KMS-11 (cell line): ENCODE data around the gene CLINT1.

Experiments used
- H2AFZ ChIP-seq: fragments of 200-600 bp; sonication (generic); 2 replicates; pipeline ENCODE4 v1.6.1; 2016; ENCODE audit warnings: antibody characterized with exemption, mixed run types, low read depth
- H3K27ac ChIP-seq: fragments of 200-600 bp; sonication (generic); 2 replicates; pipeline ENCODE4 v1.6.1; 2016; ENCODE audit warnings: mild to moderate bottlenecking, mixed run types
- H3K27me3 ChIP-seq: fragments of 200-600 bp; sonication (generic); 2 replicates; pipeline ENCODE4 v1.6.1; 2017; ENCODE audit warnings: mild to moderate bottlenecking, low read depth, mixed run types, moderate library complexity; ENCODE audit not compliant: insufficient read depth
- H3K36me3 ChIP-seq: fragments of 200-600 bp; sonication (generic); 2 replicates; pipeline ENCODE4 v1.6.1; 2017; ENCODE audit warnings: mild to moderate bottlenecking, mixed run types; ENCODE audit not compliant: insufficient read depth
- H3K4me1 ChIP-seq: fragments of 200-600 bp; sonication (generic); 2 replicates; pipeline ENCODE4 v1.6.1; 2016; ENCODE audit warnings: mild to moderate bottlenecking, low read depth, mixed run types; ENCODE audit not compliant: poor library complexity, severe bottlenecking
- H3K4me2 ChIP-seq: fragments of 200-600 bp; sonication (generic); 2 replicates; pipeline ENCODE4 v1.7.0; 2016; ENCODE audit warnings: mild to moderate bottlenecking, mixed run types
- H3K4me3 ChIP-seq: fragments of 200-600 bp; sonication (generic); IDR thresholded peaks from 2 replicates; pipeline ENCODE4 v1.6.1; 2017; ENCODE audit warnings: low read depth, low read length, mixed read lengths; ENCODE audit not compliant: insufficient read depth
- H3K79me2 ChIP-seq: fragments of 200-600 bp; sonication (generic); 2 replicates; pipeline ENCODE4 v1.6.1; 2016; ENCODE audit warnings: low read depth, mixed run types; ENCODE audit not compliant: insufficient read depth
- H3K9ac ChIP-seq: fragments of 200-600 bp; sonication (generic); 2 replicates; pipeline ENCODE4 v1.6.1; 2016; ENCODE audit warnings: mild to moderate bottlenecking, mixed run types
- H4K20me1 ChIP-seq: fragments of 200-600 bp; sonication (generic); 2 replicates; pipeline ENCODE4 v1.6.1; 2016; ENCODE audit warnings: mild to moderate bottlenecking, mixed run types; ENCODE audit not compliant: insufficient read depth
- CTCF ChIP-seq: fragments of 200-600 bp; sonication (generic); conservative IDR thresholded peaks from 2 replicates; pipeline ENCODE4 v1.6.1; 2017; ENCODE audit warnings: low read depth, mild to moderate bottlenecking, antibody characterized with exemption, low read length, moderate library complexity, mixed read lengths

The CLINT1 gene

DNA sequence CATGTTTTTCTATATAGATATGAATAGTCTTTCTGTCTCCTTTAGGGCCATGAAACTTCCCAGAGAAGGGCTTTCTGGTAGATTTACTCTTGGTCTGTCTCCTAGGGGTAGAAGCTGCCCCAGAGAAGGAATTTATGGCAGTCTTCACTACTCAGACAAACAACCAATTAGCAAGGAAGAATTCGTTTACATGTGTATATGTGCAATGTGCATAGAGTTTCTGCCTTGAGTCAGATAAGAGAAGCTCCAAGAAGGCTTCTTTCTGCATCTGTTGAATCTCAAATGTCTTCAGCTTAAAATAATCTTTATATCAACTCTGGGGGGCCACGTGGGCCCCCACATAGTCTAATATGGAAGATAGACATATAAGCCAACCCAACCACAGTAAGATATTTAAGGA, 7.6 kb upstream of the CLINT1 start:
- H3K9ac ChIP-seq: no peak overlapping the region
- no peaks in the 10 kb centered on the region for H3K79me2 ChIP-seq
- TF ChIP-seq CTCF: no peak
- no peak overlapping the region for H2AFZ ChIP-seq
- H3K4me1 ChIP-seq: peaks cover 40% of the 10 kb centered on the region
- no peaks in the 10 kb centered on the region for H3K36me3 ChIP-seq
- no peak overlapping the region for H3K4me3 ChIP-seq
- no peaks in the 10 kb centered on the region for H3K27me3 ChIP-seq
- H3K27ac ChIP-seq: no peak overlapping the region
- no peak overlapping the region for H3K4me2 ChIP-seq
- H4K20me1 ChIP-seq: no peaks in the 10 kb centered on the region

GRCh38 chr5:157865781-157866180, 6.8 kb upstream of the CLINT1 start:
- no peaks in the 10 kb centered on the region for H3K79me2 ChIP-seq
- no peak overlapping the region for H2AFZ ChIP-seq
- no peak overlapping the region for H3K9ac ChIP-seq
- no peaks in the 10 kb centered on the region for H4K20me1 ChIP-seq
- H3K27me3 ChIP-seq: no peaks in the 10 kb centered on the region
- no peak overlapping the region for H3K27ac ChIP-seq
- no peak for TF ChIP-seq CTCF
- no peak overlapping the region for H3K4me2 ChIP-seq
- no peak overlapping the region for H3K4me3 ChIP-seq
- peaks cover 43% of the 10 kb centered on the region for H3K4me1 ChIP-seq
- H3K36me3 ChIP-seq: no peaks in the 10 kb centered on the region

DNA sequence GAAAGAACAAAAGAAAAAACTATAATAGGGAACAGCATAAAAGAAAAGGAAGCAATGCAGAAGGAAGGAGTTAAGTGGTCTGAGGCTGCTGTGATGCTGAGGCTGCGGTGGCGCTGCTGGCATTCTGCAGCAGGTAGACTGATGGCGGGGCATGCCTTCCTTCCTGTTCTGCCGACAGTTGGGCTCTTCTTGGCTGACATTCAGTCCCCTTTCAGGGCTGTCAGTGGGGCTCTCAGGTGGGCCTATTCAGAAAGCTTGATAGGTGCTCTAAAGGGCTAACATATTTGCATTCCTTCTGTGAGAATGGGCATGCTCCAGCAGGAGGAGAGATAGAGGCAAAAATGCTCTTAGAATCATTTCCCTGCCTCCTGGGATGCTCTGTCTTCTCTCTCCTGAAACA, 5.1 kb upstream of the CLINT1 start:
- no peak overlapping the region for H3K27ac ChIP-seq

GRCh38 chr5:157862183-157862851, 3.4 kb upstream of the CLINT1 start:
- H3K79me2 ChIP-seq: peaks cover 16% of the 10 kb centered on the region
- H3K9ac ChIP-seq: peak overlapping the region; percentile 10; the same call in 1 of the 2 replicates
- H3K27me3 ChIP-seq: no peaks in the 10 kb centered on the region
- peak overlapping the region; percentile 93; the same call in 1 of the 2 replicates for H3K4me2 ChIP-seq
- H3K36me3 ChIP-seq: no peaks in the 10 kb centered on the region
- H4K20me1 ChIP-seq: no peaks in the 10 kb centered on the region
- peaks cover 55% of the 10 kb centered on the region for H3K4me1 ChIP-seq
- H3K27ac ChIP-seq: peak overlapping the region; percentile 68
- H3K4me3 ChIP-seq: no peak overlapping the region
- no peak for TF ChIP-seq CTCF
- 0 out of 2 replicates have a peak overlapping the region, but pooled peaks have one; percentile 22 for H2AFZ ChIP-seq

More for the DNA sequence above, 5.1 kb upstream of the CLINT1 start:
- Histone ChIP-seq H3K36me3 (no peaks in the 10 kb centered on the region), H3K4me2 (no peak overlapping the region), H3K9ac (no peak overlapping the region), H3K79me2 (no peaks in the 10 kb centered on the region), H3K4me1 (peaks cover 60% of the 10 kb centered on the region), H3K27me3 (no peaks in the 10 kb centered on the region), H3K4me3 (no peak overlapping the region), H4K20me1 (no peaks in the 10 kb centered on the region), H2AFZ (no peak overlapping the region)
- TF ChIP-seq CTCF: no peak
